NCI-H2107 treated with DMSO at 0.1 percent for 48 hours (cell line): Measurements from ENCODE around the gene SULT1C4.
"Not testable (repeated sequence)": the region's sequence is repeated elsewhere in the genome, so short reads cannot be mapped to it uniquely, and the experiment has no call there.

Experiments
- DNase-seq: peaks from one replicate; lab custom pipeline; 2025; ENCODE audit not compliant: unreplicated experiment; lab: John Stamatoyannopoulos, UW

SULT1C4 gene

GRCh38 chr2:108412995-108413710, 35.4 kb downstream of the SULT1C4 start:
- no peak for DNase-seq

GRCh38 chr2:108413711-108414095, 35.9 kb downstream of the SULT1C4 start:
- no peak for DNase-seq

GRCh38 chr2:108414256-108414876, 36.6 kb downstream of the SULT1C4 start:
- no peak for DNase-seq

DNA sequence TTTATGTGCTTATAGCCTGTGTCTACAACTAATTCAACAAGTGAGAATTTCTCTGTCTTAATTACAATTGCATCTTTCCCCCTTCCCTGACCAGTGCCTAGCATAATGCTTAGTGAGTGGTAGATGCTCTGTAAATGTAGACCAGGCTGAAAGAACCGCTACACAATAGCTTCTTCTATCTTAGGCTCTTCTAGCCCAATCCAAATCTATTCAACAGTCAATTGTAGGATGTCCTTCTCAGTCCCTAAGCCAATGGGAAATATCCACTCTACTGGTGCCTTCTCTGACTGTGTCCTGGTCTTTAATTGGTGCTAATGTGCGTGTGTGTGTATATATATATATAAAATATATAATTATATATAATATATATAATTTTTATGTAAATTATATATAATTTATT, 37.2 kb downstream of the SULT1C4 start:
- DNase-seq: no peak

GRCh38 chr2:108417254-108417653, 39.5 kb downstream of the SULT1C4 start:
- peak; percentile 1 for DNase-seq

- DNase-seq: no peak
Observed at GRCh38 chr2:108418416-108418815, 40.7 kb downstream of the SULT1C4 start.

DNA sequence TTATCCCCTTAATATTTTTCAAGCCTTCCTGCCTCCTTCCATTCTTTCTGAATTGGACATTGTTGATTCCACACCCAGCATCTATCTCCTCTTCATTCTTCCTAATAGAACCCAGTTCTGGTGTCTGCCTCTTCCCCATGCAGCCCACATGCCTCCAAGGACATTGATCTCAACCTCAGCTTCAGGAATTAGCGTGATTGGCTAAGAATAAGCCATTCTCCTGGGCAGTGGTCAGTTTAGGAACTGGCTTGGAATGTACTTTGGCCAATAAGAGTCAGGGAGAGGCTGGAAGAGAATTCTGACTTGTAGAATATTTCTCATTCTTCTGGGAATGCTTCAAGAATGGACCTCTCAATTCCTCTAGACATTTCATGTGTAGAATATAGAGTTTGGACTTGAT, 45.3 kb downstream of the SULT1C4 start:
- no peak for DNase-seq

GRCh38 chr2:108423502-108424251, 45.9 kb downstream of the SULT1C4 start:
- no peak for DNase-seq

GRCh38 chr2:108428286-108429009, 50.7 kb downstream of the SULT1C4 start:
- no peak for DNase-seq

DNA sequence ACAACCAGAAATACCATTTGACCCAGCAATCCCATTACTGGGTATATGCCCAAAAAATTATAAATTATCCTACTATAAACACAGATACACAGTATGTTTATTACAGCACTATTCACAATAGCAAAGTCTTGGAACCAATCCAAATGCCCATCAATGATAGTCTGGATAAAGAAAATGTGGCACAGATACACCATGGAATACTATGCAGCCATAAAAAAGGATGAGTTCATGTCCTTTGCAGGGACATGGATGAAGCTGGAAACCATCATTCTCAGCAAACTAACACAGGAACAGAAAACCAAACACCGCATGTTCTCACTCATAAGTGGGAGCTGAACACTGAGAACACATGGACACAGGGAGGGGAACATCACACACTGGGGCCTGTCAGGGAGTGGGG, 57.8 kb downstream of the SULT1C4 start:
- not testable (repeated sequence) for DNase-seq

- no peak for DNase-seq
Observed at GRCh38 chr2:108436976-108437375, 59.2 kb downstream of the SULT1C4 start.
